H1 (cell line): ENCODE data around the gene ROBO4. TPM values are rescaled to one million over a fixed set of nuclear protein-coding genes. Genes with fewer than 3 reads are reported as not detected.
A peak's percentile ranks its signal among the peaks of the same experiment; 100 is the strongest.

Source experiments
- CTCF ChIA-PET: fragments of 300-600 bp; sonication (Branson Sonifier 250); formaldehyde crosslinking; loops from one replicate; lab custom pipeline; 2021; ENCODE audit not compliant: partially characterized antibody; lab: Charles Lee
- POLR2A ChIA-PET: fragments of 300-600 bp; sonication (Branson Sonifier 250); formaldehyde crosslinking; loops from one replicate; lab custom pipeline; 2021; ENCODE audit warnings: inconsistent platforms; ENCODE audit not compliant: partially characterized antibody; lab: Charles Lee
- DNase-seq, 2 experiments: peaks; one replicate each; pipeline versions ENCODE4 v3.0.0 to v3.0.0-alpha.2; 2010 to 2022; ENCODE audit warnings: low spot score in 2 of 2, low read depth in 1 of 2, mixed read lengths in 1 of 2
- FAIRE-seq: peaks from 2 replicates; lab custom pipeline; 2011; peaks lifted over from hg19 to GRCh38; lab: Jason Lieb, UNC
- H2AFZ ChIP-seq: 2 replicates; pipeline ENCODE4 v1.8.1; 2012; ENCODE audit warnings: low read length, inconsistent platforms
- H2AK5ac ChIP-seq: 2 replicates; pipeline ENCODE4 v1.6.1; 2013; ENCODE audit warnings: low read depth, low read length
- H2BK120ac ChIP-seq: replicated peaks from 2 replicates; pipeline ENCODE3; 2013; ENCODE audit warnings: low read depth, low read length, inconsistent platforms
- H2BK12ac ChIP-seq: 2 replicates; pipeline ENCODE4 v1.6.1; 2013; ENCODE audit warnings: low read depth, low read length
- H2BK15ac ChIP-seq: 2 replicates; pipeline ENCODE4 v1.6.1; 2013; ENCODE audit warnings: low read length
- H2BK20ac ChIP-seq: 2 replicates; pipeline ENCODE4 v1.6.1; 2013; ENCODE audit warnings: low read length
- H2BK5ac ChIP-seq: 2 replicates; pipeline ENCODE4 v1.6.1; 2013; ENCODE audit warnings: low read depth, low read length
- H3K14ac ChIP-seq: 2 replicates; pipeline ENCODE4 v1.6.1; 2013; ENCODE audit warnings: inconsistent platforms; ENCODE audit not compliant: insufficient read length
- H3K18ac ChIP-seq: 2 replicates; pipeline ENCODE4 v1.6.1; 2013; ENCODE audit warnings: low read length; ENCODE audit errors: extremely low read depth
- H3K23ac ChIP-seq: 2 replicates; pipeline ENCODE4 v1.6.1; 2013; ENCODE audit warnings: inconsistent platforms; ENCODE audit not compliant: insufficient read length
- H3K23me2 ChIP-seq: 2 replicates; pipeline ENCODE4 v1.6.1; 2013; ENCODE audit warnings: low read depth, low read length
- H3K27ac ChIP-seq: 2 replicates; pipeline ENCODE4 v1.6.1; 2011; ENCODE audit warnings: low read depth, low read length, inconsistent platforms
- H3K27me3 ChIP-seq, 4 experiments: replicated peaks in 1 of 4; 1 replicate in 1 of 4; 2 replicates in 3 of 4; pipeline versions ENCODE4 v1.6.1 to v1.8.1; 2011 to 2013; ENCODE audit warnings: low read length in 3 of 4, mild to moderate bottlenecking in 3 of 4, inconsistent platforms in 2 of 4, mixed read lengths in 2 of 4, moderate library complexity in 1 of 4; ENCODE audit not compliant: control insufficient read depth in 3 of 4, insufficient read depth in 3 of 4; ENCODE audit errors: extremely low read depth in 1 of 4
- H3K36me3 ChIP-seq, 4 experiments: 2 replicates each; pipeline versions ENCODE4 v1.6.1 to v1.8.1; 2011 to 2013; ENCODE audit warnings: mild to moderate bottlenecking in 4 of 4, low read length in 3 of 4, moderate library complexity in 2 of 4, control low read depth in 1 of 4, inconsistent platforms in 1 of 4; ENCODE audit not compliant: insufficient read depth in 4 of 4, control insufficient read depth in 2 of 4
- H3K4ac ChIP-seq: replicated peaks from 2 replicates; pipeline ENCODE3; 2013; ENCODE audit warnings: low read length, low read depth, mixed read lengths, inconsistent platforms; ENCODE audit not compliant: insufficient read length
- H3K4me1 ChIP-seq, 4 experiments: replicated peaks in 1 of 4; 1 replicate in 1 of 4; 2 replicates in 3 of 4; pipeline versions ENCODE4 v1.6.1 to v1.8.1; 2011 to 2013; ENCODE audit warnings: low read length in 3 of 4, inconsistent platforms in 2 of 4, mixed read lengths in 1 of 4; ENCODE audit not compliant: insufficient read depth in 4 of 4, control insufficient read depth in 3 of 4
- H3K4me2 ChIP-seq, 2 experiments: 2 replicates each; pipeline versions ENCODE4 v1.6.1 to v1.8.1; 2011 to 2013; ENCODE audit warnings: low read depth in 2 of 2, low read length in 2 of 2, control low read depth in 1 of 2, inconsistent platforms in 1 of 2, mild to moderate bottlenecking in 1 of 2; ENCODE audit not compliant: insufficient read depth in 1 of 2
- H3K4me3 ChIP-seq, 4 experiments: fragments of 200-600, 300-600 bp in 1 of 4; sonication (generic), shearing (Covaris generic), sonication (Bioruptor Twin) in 1 of 4; 2 replicates each; pipeline versions ENCODE4 v1.5.1 to v1.8.1; 2011 to 2016; ENCODE audit warnings: low read length in 4 of 4, low read depth in 3 of 4, control low read depth in 2 of 4, inconsistent platforms in 2 of 4, mild to moderate bottlenecking in 2 of 4, mixed read lengths in 1 of 4, moderate library complexity in 1 of 4; ENCODE audit not compliant: insufficient read depth in 2 of 4; ENCODE audit errors: extremely low read depth in 1 of 4
- H3K56ac ChIP-seq: replicated peaks from 2 replicates; pipeline ENCODE3; 2013; ENCODE audit warnings: low read depth, mild to moderate bottlenecking, mixed read lengths, low read length, inconsistent platforms; ENCODE audit not compliant: insufficient read length
- H3K79me1 ChIP-seq: 2 replicates; pipeline ENCODE4 v1.6.1; 2013; ENCODE audit warnings: low read depth, low read length, control low read depth
- H3K79me2 ChIP-seq, 2 experiments: 2 replicates each; pipeline versions ENCODE4 v1.6.1 to v1.8.1; 2012 to 2013; ENCODE audit warnings: low read length in 2 of 2, mild to moderate bottlenecking in 2 of 2, inconsistent platforms in 1 of 2; ENCODE audit not compliant: insufficient read depth in 2 of 2, control insufficient read depth in 1 of 2
- H3K9ac ChIP-seq, 4 experiments: replicated peaks in 1 of 4; 1 replicate in 1 of 4; 2 replicates in 3 of 4; pipeline versions ENCODE4 v1.6.1 to v1.8.1; 2011 to 2013; ENCODE audit warnings: low read depth in 3 of 4, low read length in 3 of 4, control low read depth in 2 of 4, mild to moderate bottlenecking in 2 of 4, moderate library complexity in 2 of 4, inconsistent platforms in 1 of 4; ENCODE audit errors: extremely low read depth in 1 of 4
- H3K9me3 ChIP-seq, 2 experiments: 2 replicates each; pipeline versions ENCODE4 v1.6.1 to v1.8.1; 2012 to 2013; ENCODE audit warnings: mild to moderate bottlenecking in 2 of 2, moderate library complexity in 2 of 2, control low read depth in 1 of 2, inconsistent platforms in 1 of 2, low read depth in 1 of 2, low read length in 1 of 2, mixed read lengths in 1 of 2; ENCODE audit not compliant: insufficient read depth in 2 of 2
- H4K20me1 ChIP-seq, 2 experiments: replicated peaks in 1 of 2; 2 replicates each; pipeline versions ENCODE3 to v1.8.1; 2011 to 2013; ENCODE audit warnings: inconsistent platforms in 2 of 2, low read length in 2 of 2, mild to moderate bottlenecking in 1 of 2; ENCODE audit not compliant: insufficient read depth in 2 of 2, control insufficient read depth in 1 of 2
- H4K5ac ChIP-seq: 2 replicates; pipeline ENCODE4 v1.6.1; 2013; ENCODE audit warnings: low read length, low read depth, mixed read lengths, inconsistent platforms; ENCODE audit not compliant: insufficient read length
- H4K8ac ChIP-seq: 2 replicates; pipeline ENCODE4 v1.8.0; 2013; ENCODE audit warnings: mild to moderate bottlenecking, moderate library complexity, low read length, inconsistent platforms; ENCODE audit not compliant: insufficient read depth; ENCODE audit errors: extremely low read depth
- H4K91ac ChIP-seq: replicated peaks from 2 replicates; pipeline ENCODE3; 2013; ENCODE audit warnings: low read length, mixed read lengths, inconsistent platforms; ENCODE audit not compliant: insufficient read length
- CTBP2 ChIP-seq: IDR thresholded peaks from 2 replicates; pipeline ENCODE4 v1.7.0; 2011; ENCODE audit warnings: borderline replicate concordance, mild to moderate bottlenecking, moderate library complexity, mixed read lengths, low read length; ENCODE audit not compliant: insufficient read depth, insufficient read length
- SIRT6 ChIP-seq: IDR thresholded peaks from one replicate; pipeline ENCODE4 v1.7.1; 2012; ENCODE audit warnings: low read length, inconsistent platforms
- SP4 ChIP-seq: IDR thresholded peaks from 2 replicates; pipeline ENCODE4 v1.6.1; 2012; ENCODE audit warnings: low read length, inconsistent platforms
- SRF ChIP-seq: IDR thresholded peaks from 2 replicates; pipeline ENCODE4 v1.6.1; 2011; ENCODE audit warnings: mild to moderate bottlenecking, low read depth, low read length, moderate library complexity
- TBP ChIP-seq: IDR thresholded peaks from 2 replicates; pipeline ENCODE4 v1.6.1; 2011; ENCODE audit warnings: low read depth, low read length, improper control_type of control experiment
- ZNF274 ChIP-seq: IDR thresholded peaks from 2 replicates; pipeline ENCODE4 v1.7.0; 2012; ENCODE audit warnings: low read length, borderline replicate concordance; ENCODE audit errors: extremely low read depth
- WGBS, 2 experiments: shearing (Covaris generic) in 1 of 2; methylation state at CpG; one replicate each; pipeline versions ENCODE4 v1.1.6 to v1.1.7; 2013 to 2015; ENCODE audit warnings: low lambda C conversion rate in 2 of 2, mixed read lengths in 2 of 2, inconsistent platforms in 1 of 2, low coverage in 1 of 2, missing lambda C conversion rate in 1 of 2; ENCODE audit not compliant: insufficient replicate concordance in 2 of 2, insufficient coverage in 1 of 2, insufficient read length in 1 of 2; ENCODE audit errors: extremely low coverage in 1 of 2, missing lambda C conversion rate in 1 of 2; 5-methylcytosine and 5-hydroxymethylcytosine counted together
- polyA plus RNA-seq, 7 experiments: library from polyadenylated mRNA; depleted of rRNA in 3 of 7; stranded (reverse) in 5 of 7; unstranded in 2 of 7; fragments of >200 nt in 5 of 7; fragments of 200-250 nt in 2 of 7; gene quantifications; 1 replicate in 5 of 7; 2 replicates in 1 of 7; 4 replicates in 1 of 7; pipeline versions ENCODE4 v1.2.1 to v1.2.3, GENCODE V29; 2011 to 2013; ENCODE audit warnings: missing spikeins in 2 of 7, mixed read lengths in 2 of 7
- total RNA-seq: library from RNA; stranded (reverse); fragmentation: NEBNext Ultra II Directional; extraction: Animal tissue kit (Norgen Biotek cat#: 25700); gene quantifications from 2 replicates; pipeline ENCODE4 v1.2.1, GENCODE V29; 2021
- TF ChIP-seq, protein P1 (sequence below): IDR thresholded peaks from 2 replicates; pipeline ENCODE4 v1.6.1; 2012; ENCODE audit warnings: low read length, inconsistent platforms
- TF ChIP-seq, protein P2 (sequence below): IDR thresholded peaks from 2 replicates; pipeline ENCODE4 v1.6.1; 2011; ENCODE audit warnings: low read depth, mild to moderate bottlenecking, low read length; ENCODE audit not compliant: insufficient read depth

Gene ROBO4
- total and polyA plus RNA-seq, 2 of the 8 experiments (the other 6 are each of a cell fraction or from before 2014, with no cell fraction given) = 0.03 TPM; not detected in 1

DNA sequence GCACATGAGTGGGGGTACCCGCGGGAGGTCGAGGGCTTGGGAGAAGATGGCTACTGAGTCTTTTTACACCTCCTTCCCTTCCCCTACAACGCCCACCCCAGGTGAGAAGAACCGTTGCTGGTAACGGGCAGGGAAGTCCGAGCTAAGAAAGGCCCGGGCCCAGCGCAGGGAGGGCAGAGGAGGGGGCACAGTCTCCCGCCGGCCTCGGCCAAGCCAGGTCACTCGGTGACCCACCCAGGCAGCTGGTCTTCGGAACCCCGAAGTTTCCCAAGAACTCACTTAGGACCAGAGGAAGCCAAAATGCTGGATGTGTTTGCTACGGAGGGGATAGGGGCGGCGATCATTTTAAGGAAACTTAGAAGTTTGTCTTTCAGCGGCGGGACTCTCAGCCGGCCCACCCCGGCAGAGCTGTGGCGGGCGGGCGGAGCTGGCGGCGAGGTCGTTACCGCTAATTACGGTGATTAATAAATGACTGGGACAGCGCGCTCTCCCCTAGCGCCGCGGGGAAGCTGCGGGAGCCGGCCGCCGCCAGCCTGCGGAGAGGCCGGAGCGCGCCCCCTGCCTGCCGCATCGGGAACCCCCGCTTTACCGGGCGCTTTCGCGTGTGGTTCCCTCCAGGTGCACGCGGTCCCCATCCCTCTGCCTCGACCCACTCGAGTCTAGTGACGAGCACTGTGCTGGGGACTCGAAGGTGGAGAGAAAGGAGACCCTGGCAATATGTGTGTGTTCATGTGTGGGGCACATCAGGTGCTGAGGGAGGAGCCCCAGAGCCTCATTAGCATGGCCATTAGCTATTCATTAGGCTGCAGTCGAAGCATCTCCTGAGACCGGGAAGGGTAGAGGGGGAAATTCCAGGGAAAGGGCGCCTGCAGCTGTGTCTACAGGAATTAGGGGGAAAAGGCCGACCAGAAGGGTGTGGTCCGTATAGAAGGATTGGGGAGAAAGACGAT, 31.5 kb downstream of the ROBO4 start:
- DNase-seq = peak in 1 of 2 experiments; percentile 89
- Histone ChIP-seq H3K9ac (no peak overlapping the region), H2AFZ (no peak overlapping the region)
- TF ChIP-seq SRF (no peak), SP4 (no peak), SIRT6 (no peak), TBP (no peak), ZNF274 (no peak), CTBP2 (no peak)
- TF ChIP-seq, protein P1, sequence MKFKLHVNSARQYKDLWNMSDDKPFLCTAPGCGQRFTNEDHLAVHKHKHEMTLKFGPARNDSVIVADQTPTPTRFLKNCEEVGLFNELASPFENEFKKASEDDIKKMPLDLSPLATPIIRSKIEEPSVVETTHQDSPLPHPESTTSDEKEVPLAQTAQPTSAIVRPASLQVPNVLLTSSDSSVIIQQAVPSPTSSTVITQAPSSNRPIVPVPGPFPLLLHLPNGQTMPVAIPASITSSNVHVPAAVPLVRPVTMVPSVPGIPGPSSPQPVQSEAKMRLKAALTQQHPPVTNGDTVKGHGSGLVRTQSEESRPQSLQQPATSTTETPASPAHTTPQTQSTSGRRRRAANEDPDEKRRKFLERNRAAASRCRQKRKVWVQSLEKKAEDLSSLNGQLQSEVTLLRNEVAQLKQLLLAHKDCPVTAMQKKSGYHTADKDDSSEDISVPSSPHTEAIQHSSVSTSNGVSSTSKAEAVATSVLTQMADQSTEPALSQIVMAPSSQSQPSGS = no peak
- TF ChIP-seq, protein P2, sequence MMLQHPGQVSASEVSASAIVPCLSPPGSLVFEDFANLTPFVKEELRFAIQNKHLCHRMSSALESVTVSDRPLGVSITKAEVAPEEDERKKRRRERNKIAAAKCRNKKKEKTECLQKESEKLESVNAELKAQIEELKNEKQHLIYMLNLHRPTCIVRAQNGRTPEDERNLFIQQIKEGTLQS = no peak

More for the DNA sequence above, 31.5 kb downstream of the ROBO4 start:
- H3K4me3 ChIP-seq = peak overlapping the region; percentile 17 to 50 (median 24); a peak in 6 of 8 replicates
- H4K20me1 ChIP-seq = peaks cover 19 to 36% of the 10 kb centered on the region in 2 experiments
- peaks cover 4% of the 10 kb centered on the region; the same call in 1 of the 2 replicates for H3K23me2 ChIP-seq
- H2BK15ac ChIP-seq = no peak overlapping the region
- no peak overlapping the region for H3K23ac ChIP-seq
- FAIRE-seq = no peak
- H4K8ac ChIP-seq = peak overlapping the region; percentile 75; the same call in 1 of the 2 replicates
- H3K79me1 ChIP-seq = no peaks in the 10 kb centered on the region
- no peak overlapping the region for H3K18ac ChIP-seq
- no peak overlapping the region for H3K27ac ChIP-seq
- no peak overlapping the region for H4K5ac ChIP-seq
- no peak overlapping the region for H2BK5ac ChIP-seq
- H2BK12ac ChIP-seq = no peak overlapping the region
- peak overlapping the region; percentile 67 to 85 for H3K4me2 ChIP-seq
- WGBS, 2 experiments = 4% methylated on average over 59 of the region's 62 CpGs; no CpG with 5 or more reads in 1 of the 2 experiments
- H2AK5ac ChIP-seq = no peak overlapping the region
- H3K36me3 ChIP-seq = peaks cover 0 to 4% (median 0%) of the 10 kb centered on the region in 4 experiments; a peak in 1 of 8 replicates
- no peak overlapping the region for H3K14ac ChIP-seq
- ChIA-PET POLR2A (interaction anchor here (0.9 to 2.5 kb wide), 5 partner anchors 10 to 193 kb away, joined by 3 to 6 read pairs (median 3); partner anchors contain the start of genes SIAE and SPA17), CTCF (interaction anchor here (0.6 to 3.3 kb wide), 70 partner anchors 9 to 576 kb away, joined by 3 to 108 read pairs (median 5); partner anchors contain the start of genes CCDC15, ESAM, MSANTD2 and NRGN)
- no peak overlapping the region for H2BK20ac ChIP-seq
- H2BK120ac ChIP-seq = no peak overlapping the region
- peaks cover 0 to 23% (median 16%) of the 10 kb centered on the region in 4 experiments; a peak in 6 of 7 replicates for H3K4me1 ChIP-seq
- no peak overlapping the region for H3K56ac ChIP-seq
- H3K79me2 ChIP-seq = no peaks in the 10 kb centered on the region
- H3K27me3 ChIP-seq = peaks cover 96 to 100% (median 100%) of the 10 kb centered on the region in 4 experiments
- no peak overlapping the region for H4K91ac ChIP-seq
- no peak overlapping the region for H3K4ac ChIP-seq
- H3K9me3 ChIP-seq = no peaks in the 10 kb centered on the region
